Osteoblast (primary cell): ENCODE results near the gene GRIN2C. TPM values are rescaled to one million over a fixed set of nuclear protein-coding genes. Genes with fewer than 3 reads are reported as not detected.

ENCODE experiments used
- DNase-seq: peaks from one replicate; pipeline ENCODE4 v3.0.0; 2011; ENCODE audit warnings: low spot score, mixed read lengths; ENCODE audit not compliant: insufficient read length; ENCODE audit errors: missing footprints
- H2AFZ ChIP-seq: 2 replicates; pipeline ENCODE4 v1.6.0; 2011; ENCODE audit warnings: mild to moderate bottlenecking, low read length
- H3K27ac ChIP-seq: 2 replicates; pipeline ENCODE4 v1.5.1; 2011; ENCODE audit warnings: mild to moderate bottlenecking, low read depth, low read length, moderate library complexity
- H3K27me3 ChIP-seq: 2 replicates; pipeline ENCODE4 v1.6.0; 2012; ENCODE audit warnings: mild to moderate bottlenecking, control low read depth, inconsistent platforms, low read length, moderate library complexity; ENCODE audit not compliant: insufficient read depth
- H3K36me3 ChIP-seq: 2 replicates; pipeline ENCODE4 v1.5.1; 2011; ENCODE audit warnings: mild to moderate bottlenecking, low read length, control low read depth, moderate library complexity; ENCODE audit not compliant: insufficient read depth
- H3K4me1 ChIP-seq: 2 replicates; pipeline ENCODE4 v1.5.1; 2011; ENCODE audit warnings: mild to moderate bottlenecking, low read length, control low read depth, moderate library complexity; ENCODE audit not compliant: insufficient read depth
- H3K4me2 ChIP-seq: 2 replicates; pipeline ENCODE4 v1.6.0; 2011; ENCODE audit warnings: mild to moderate bottlenecking, low read length; ENCODE audit not compliant: insufficient read depth
- H3K4me3 ChIP-seq: fragments of 200-600 bp; sonication (generic); 3 replicates; pipeline ENCODE4 v1.5.1; 2012; ENCODE audit warnings: mild to moderate bottlenecking, low read length, inconsistent platforms; ENCODE audit not compliant: insufficient read depth
- H3K79me2 ChIP-seq: 2 replicates; pipeline ENCODE4 v1.6.0; 2012; ENCODE audit warnings: mild to moderate bottlenecking, low read length, control low read depth, inconsistent platforms; ENCODE audit not compliant: insufficient read depth
- H3K9me3 ChIP-seq: 2 replicates; pipeline ENCODE4 v1.5.1; 2011; ENCODE audit warnings: low read depth, low read length, control low read depth
- H4K20me1 ChIP-seq: 2 replicates; pipeline ENCODE4 v1.6.0; 2012; ENCODE audit warnings: mild to moderate bottlenecking, low read length, control low read depth; ENCODE audit not compliant: insufficient read depth
- CTCF ChIP-seq: IDR thresholded peaks from 2 replicates; pipeline ENCODE4 v1.5.1; 2011; ENCODE audit warnings: mild to moderate bottlenecking, low read depth, low read length, moderate library complexity; ENCODE audit errors: extremely low read depth
- total RNA-seq: library from RNA; depleted of rRNA; stranded (reverse); fragments of >200 nt; gene quantifications from 2 replicates; pipeline ENCODE4 v1.2.3, GENCODE V29; 2012

Gene GRIN2C
- total RNA-seq, 1 donor, result 0.72 TPM

- Histone ChIP-seq H3K79me2 (no peaks in the 10 kb centered on the region), H3K4me1 (no peaks in the 10 kb centered on the region), H3K27ac (no peak overlapping the region), H3K36me3 (peaks cover 7% of the 10 kb centered on the region), H3K4me3 (no peak overlapping the region), H2AFZ (no peak overlapping the region), H4K20me1 (peaks cover 6% of the 10 kb centered on the region), H3K4me2 (no peak overlapping the region), H3K27me3 (no peaks in the 10 kb centered on the region), H3K9me3 (no peaks in the 10 kb centered on the region)
- no peak for DNase-seq
- TF ChIP-seq CTCF, result no peak
Measured at GRCh38 chr17:74807925-74808324, 51.8 kb downstream of the GRIN2C start.

- no peaks in the 10 kb centered on the region for H3K9me3 ChIP-seq
- peaks cover 12% of the 10 kb centered on the region for H3K36me3 ChIP-seq
- H3K27me3 ChIP-seq, result no peaks in the 10 kb centered on the region
- H4K20me1 ChIP-seq, result peaks cover 6% of the 10 kb centered on the region
- no peaks in the 10 kb centered on the region for H3K4me1 ChIP-seq
- no peak overlapping the region for H2AFZ ChIP-seq
- no peak for DNase-seq
- no peak overlapping the region for H3K4me2 ChIP-seq
- no peaks in the 10 kb centered on the region for H3K79me2 ChIP-seq
- no peak overlapping the region for H3K27ac ChIP-seq
- TF ChIP-seq CTCF, result no peak
- no peak overlapping the region for H3K4me3 ChIP-seq
Measured at GRCh38 chr17:74807441-74807840, 52.2 kb downstream of the GRIN2C start.

- H3K79me2 ChIP-seq, result no peaks in the 10 kb centered on the region
- no peaks in the 10 kb centered on the region for H3K9me3 ChIP-seq
- no peak for TF ChIP-seq CTCF
- no peak overlapping the region for H3K4me3 ChIP-seq
- DNase-seq, result no peak
- H3K4me1 ChIP-seq, result no peaks in the 10 kb centered on the region
- no peaks in the 10 kb centered on the region for H3K27me3 ChIP-seq
- peaks cover 17% of the 10 kb centered on the region for H3K36me3 ChIP-seq
- H2AFZ ChIP-seq, result no peak overlapping the region
- H4K20me1 ChIP-seq, result peaks cover 6% of the 10 kb centered on the region
- no peak overlapping the region for H3K4me2 ChIP-seq
- H3K27ac ChIP-seq, result no peak overlapping the region
Measured at GRCh38 chr17:74806334-74806733, 53.4 kb downstream of the GRIN2C start.

- Histone ChIP-seq H3K9me3 (no peaks in the 10 kb centered on the region), H4K20me1 (peaks cover 6% of the 10 kb centered on the region), H3K4me2 (no peak overlapping the region), H3K27ac (no peak overlapping the region), H3K4me1 (no peaks in the 10 kb centered on the region), H3K79me2 (no peaks in the 10 kb centered on the region), H3K27me3 (no peaks in the 10 kb centered on the region), H2AFZ (no peak overlapping the region), H3K4me3 (no peak overlapping the region), H3K36me3 (peaks cover 19% of the 10 kb centered on the region)
- TF ChIP-seq CTCF, result no peak
- no peak for DNase-seq
Measured at GRCh38 chr17:74805591-74805991, 54.1 kb downstream of the GRIN2C start.
